ENCODE measurements around the gene PCDHGA9.

Gene PCDHGA9

DNA sequence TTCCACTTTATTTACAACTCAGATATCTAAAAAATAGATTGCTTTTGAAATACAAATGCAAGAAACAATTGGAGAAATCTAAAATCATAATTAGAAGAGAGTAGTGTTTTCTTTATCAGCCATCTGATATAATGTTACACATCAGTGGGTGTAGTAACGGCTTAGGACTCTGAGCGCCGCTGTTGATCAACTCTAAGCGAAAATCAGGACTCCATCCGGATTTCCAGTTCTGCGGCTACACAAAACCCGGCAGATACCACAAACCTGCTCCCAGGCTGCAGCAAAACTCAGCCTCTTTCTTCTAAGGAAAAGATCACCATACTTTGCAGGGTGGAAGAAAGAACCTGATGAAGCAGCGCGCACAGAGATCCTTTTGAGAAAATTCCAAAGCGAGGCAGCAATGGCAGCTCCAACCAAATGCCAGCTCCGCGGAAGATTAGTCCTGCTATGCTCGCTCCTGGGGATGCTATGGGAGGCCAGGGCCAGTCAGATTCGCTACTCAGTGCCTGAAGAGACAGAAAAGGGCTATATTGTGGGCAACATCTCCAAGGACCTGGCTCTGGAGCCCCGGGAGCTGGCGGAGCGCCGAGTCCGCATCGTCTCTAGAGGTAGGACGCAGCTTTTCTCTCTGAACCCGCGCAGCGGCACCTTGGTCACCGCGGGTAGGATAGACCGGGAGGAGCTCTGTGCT is at the start of gene PCDHGA9:
Gene PCDHGA9, plus strand, starts transcription at position 226 of the 691 bp plus-strand sequence. Its CDS starts 175 bp downstream, at position 401.
- H3K27me3 Mint-ChIP-seq, result peaks cover 74% of the 10 kb centered on the region
- no peak within 1 kb of the TSS for H3K27ac Mint-ChIP-seq
- H3K4me3 Mint-ChIP-seq, result peak within 1 kb of the TSS; percentile 42
- H3K36me3 Mint-ChIP-seq (ENCODE audit: low read depth), result peaks cover 6% of the 10 kb centered on the region
- H3K4me1 Mint-ChIP-seq (ENCODE audit: low read depth), result no peaks in the 10 kb centered on the region
- H3K9me3 Mint-ChIP-seq, result peaks cover 15% of the 10 kb centered on the region

DNA sequence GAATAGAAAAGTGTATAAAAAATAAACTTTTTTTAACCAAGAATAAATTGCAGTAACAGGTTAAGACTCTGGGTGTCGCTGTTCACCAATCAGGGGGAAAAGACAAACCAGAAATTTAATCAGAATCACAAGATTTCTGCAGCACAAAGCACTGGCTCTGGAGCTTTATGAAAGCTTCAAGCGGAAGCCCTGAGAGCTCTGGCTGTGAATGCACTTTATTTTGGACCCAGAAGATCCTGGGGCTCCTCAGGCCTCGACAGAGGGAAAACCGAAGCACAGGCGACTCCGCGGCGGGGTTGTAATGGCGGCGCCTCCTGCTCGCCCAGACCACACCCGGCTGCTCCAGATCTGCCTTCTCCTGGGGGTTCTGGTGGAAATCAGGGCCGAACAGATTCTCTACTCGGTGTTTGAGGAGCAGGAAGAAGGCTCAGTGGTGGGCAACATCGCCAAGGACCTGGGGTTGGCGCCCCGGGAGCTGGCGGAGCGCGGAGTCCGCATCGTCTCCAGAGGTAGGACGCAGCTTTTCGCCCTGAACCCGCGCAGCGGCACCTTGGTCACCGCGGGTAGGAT is 47.6 kb upstream of the PCDHGA9 start, which contains the start of gene PCDHGA4:
Gene PCDHGA4, plus strand, starts transcription at position 122 of the 570 bp plus-strand sequence. Its CDS starts 87 bp downstream, at position 209.
- H3K9me3 Mint-ChIP-seq, result peaks cover 26% of the 10 kb centered on the region
- no peak within 1 kb of the TSS for H3K27ac Mint-ChIP-seq
- H3K4me1 Mint-ChIP-seq (ENCODE audit: low read depth), result no peaks in the 10 kb centered on the region
- H3K36me3 Mint-ChIP-seq (ENCODE audit: low read depth), result peaks cover 25% of the 10 kb centered on the region
- no peak within 1 kb of the TSS for H3K4me3 Mint-ChIP-seq
- peaks cover 77% of the 10 kb centered on the region for H3K27me3 Mint-ChIP-seq

GRCh38 chr5:141355641-141356040 is 46.9 kb upstream of the PCDHGA9 start:
- Mint-ChIP-seq H3K9me3 (peaks cover 28% of the 10 kb centered on the region), H3K4me3 (no peak overlapping the region), H3K36me3 (ENCODE audit: low read depth) (peaks cover 24% of the 10 kb centered on the region), H3K27me3 (peaks cover 77% of the 10 kb centered on the region), H3K4me1 (ENCODE audit: low read depth) (no peaks in the 10 kb centered on the region), H3K27ac (no peak overlapping the region)

DNA sequence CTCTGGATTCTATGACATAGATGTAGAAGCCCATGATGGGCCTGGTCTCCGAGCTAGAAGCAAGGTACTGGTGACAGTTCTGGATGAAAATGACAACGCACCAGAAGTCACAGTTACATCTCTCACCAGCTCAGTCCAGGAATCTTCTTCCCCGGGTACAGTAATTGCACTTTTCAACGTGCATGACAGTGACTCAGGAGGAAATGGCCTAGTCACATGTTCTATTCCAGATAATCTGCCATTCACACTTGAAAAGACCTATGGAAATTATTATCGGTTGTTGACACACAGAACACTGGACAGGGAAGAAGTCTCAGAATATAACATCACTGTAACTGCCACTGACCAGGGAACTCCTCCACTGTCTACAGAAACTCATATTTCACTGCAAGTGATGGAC is 46.4 kb upstream of the PCDHGA9 start:
- H3K36me3 Mint-ChIP-seq (ENCODE audit: low read depth), result peaks cover 29% of the 10 kb centered on the region
- peaks cover 30% of the 10 kb centered on the region for H3K9me3 Mint-ChIP-seq
- H3K27me3 Mint-ChIP-seq, result peaks cover 77% of the 10 kb centered on the region
- H3K4me1 Mint-ChIP-seq (ENCODE audit: low read depth), result no peaks in the 10 kb centered on the region
- H3K4me3 Mint-ChIP-seq, result no peak overlapping the region
- H3K27ac Mint-ChIP-seq, result no peak overlapping the region

GRCh38 chr5:141356950-141357349 is 45.6 kb upstream of the PCDHGA9 start:
- Mint-ChIP-seq H3K9me3 (peaks cover 33% of the 10 kb centered on the region), H3K4me3 (no peak overlapping the region), H3K27me3 (peaks cover 79% of the 10 kb centered on the region), H3K27ac (no peak overlapping the region), H3K4me1 (ENCODE audit: low read depth) (no peaks in the 10 kb centered on the region), H3K36me3 (ENCODE audit: low read depth) (peaks cover 33% of the 10 kb centered on the region)

DNA sequence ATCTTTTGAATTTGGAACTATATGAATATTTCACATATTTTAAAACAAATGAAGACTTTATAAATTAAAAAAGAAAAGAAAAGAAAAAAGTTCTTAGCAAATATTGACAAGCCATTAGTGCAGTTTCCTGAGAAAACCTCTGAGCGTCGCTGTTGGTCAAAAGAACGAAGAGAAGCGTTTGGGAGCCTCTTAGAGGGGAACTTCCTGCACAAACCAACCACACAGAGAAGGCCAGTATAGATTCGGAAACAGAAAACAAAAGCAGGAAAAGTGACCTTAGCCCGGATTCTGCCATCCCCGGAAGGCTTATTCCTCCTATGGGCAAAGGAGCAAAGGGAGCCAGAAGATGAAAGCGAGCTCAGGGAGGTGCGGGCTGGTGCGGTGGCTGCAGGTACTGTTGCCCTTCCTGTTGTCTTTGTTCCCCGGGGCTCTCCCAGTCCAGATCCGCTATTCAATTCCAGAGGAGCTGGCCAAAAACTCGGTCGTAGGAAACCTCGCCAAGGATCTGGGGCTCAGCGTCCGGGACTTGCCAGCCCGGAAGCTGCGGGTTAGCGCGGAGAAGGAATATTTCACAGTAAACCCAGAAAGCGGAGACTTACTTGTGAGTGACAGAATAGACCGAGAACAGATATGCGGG is 42.7 kb upstream of the PCDHGA9 start, which contains the start of gene PCDHGB2:
Gene PCDHGB2, plus strand, starts transcription at position 205 of the 637 bp plus-strand sequence. Its CDS starts 142 bp downstream, at position 347.
- Mint-ChIP-seq H3K27ac (peak within 1 kb of the TSS; percentile 61), H3K9me3 (peaks cover 44% of the 10 kb centered on the region)

GRCh38 chr5:141360685-141361084 is 41.9 kb upstream of the PCDHGA9 start:
- Mint-ChIP-seq H3K4me1 (ENCODE audit: low read depth) (no peaks in the 10 kb centered on the region), H3K27ac (peak overlapping the region; percentile 61), H3K9me3 (peaks cover 51% of the 10 kb centered on the region), H3K27me3 (peaks cover 86% of the 10 kb centered on the region), H3K36me3 (ENCODE audit: low read depth) (peaks cover 41% of the 10 kb centered on the region), H3K4me3 (no peak overlapping the region)

More for the DNA sequence above, 42.7 kb upstream of the PCDHGA9 start, which contains the start of gene PCDHGB2:
- Mint-ChIP-seq H3K27me3 (peaks cover 83% of the 10 kb centered on the region), H3K4me1 (ENCODE audit: low read depth) (no peaks in the 10 kb centered on the region), H3K4me3 (peak within 1 kb of the TSS; percentile 77), H3K36me3 (ENCODE audit: low read depth) (peaks cover 35% of the 10 kb centered on the region)

DNA sequence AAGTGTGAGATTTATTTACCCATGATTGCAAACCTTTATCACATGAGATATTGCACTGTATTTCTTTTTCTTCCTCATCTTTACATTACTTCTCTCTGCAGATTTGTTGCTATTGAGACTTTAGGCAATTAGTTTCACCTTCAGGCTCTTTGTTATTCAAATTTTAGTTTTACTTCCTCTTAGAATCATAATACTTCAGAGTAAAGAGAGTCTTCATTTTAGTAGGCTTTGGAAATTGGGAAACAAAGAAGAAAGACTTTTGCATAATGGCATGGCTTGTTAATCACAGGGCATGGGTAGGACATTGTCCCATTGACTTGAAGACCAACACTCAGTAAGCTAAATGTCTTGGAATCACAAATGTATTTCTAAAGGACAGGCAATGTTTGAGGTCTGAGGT is 39.9 kb upstream of the PCDHGA9 start:
- no peaks in the 10 kb centered on the region for H3K4me1 Mint-ChIP-seq (ENCODE audit: low read depth)
- peaks cover 86% of the 10 kb centered on the region for H3K27me3 Mint-ChIP-seq
- H3K4me3 Mint-ChIP-seq, result no peak overlapping the region
- peaks cover 37% of the 10 kb centered on the region for H3K36me3 Mint-ChIP-seq (ENCODE audit: low read depth)
- peaks cover 46% of the 10 kb centered on the region for H3K9me3 Mint-ChIP-seq
- H3K27ac Mint-ChIP-seq, result no peak overlapping the region

GRCh38 chr5:141363952-141364660 is 38.5 kb upstream of the PCDHGA9 start, which contains the start of gene PCDHGA5:
Gene PCDHGA5, plus strand, starts transcription at chr5:141364162. Its CDS starts 169 bp downstream, at chr5:141364331.
- H3K27me3 Mint-ChIP-seq, result peaks cover 88% of the 10 kb centered on the region
- no peaks in the 10 kb centered on the region for H3K4me1 Mint-ChIP-seq (ENCODE audit: low read depth)
- peaks cover 37% of the 10 kb centered on the region for H3K36me3 Mint-ChIP-seq (ENCODE audit: low read depth)
- H3K4me3 Mint-ChIP-seq, result no peak within 1 kb of the TSS
- no peak within 1 kb of the TSS for H3K27ac Mint-ChIP-seq
- peaks cover 41% of the 10 kb centered on the region for H3K9me3 Mint-ChIP-seq

- no peak overlapping the region for H3K4me3 Mint-ChIP-seq
- no peak overlapping the region for H3K27ac Mint-ChIP-seq
- H3K36me3 Mint-ChIP-seq (ENCODE audit: low read depth), result peaks cover 27% of the 10 kb centered on the region
- peaks cover 40% of the 10 kb centered on the region for H3K9me3 Mint-ChIP-seq
- H3K4me1 Mint-ChIP-seq (ENCODE audit: low read depth), result no peaks in the 10 kb centered on the region
- peaks cover 88% of the 10 kb centered on the region for H3K27me3 Mint-ChIP-seq
Measured at GRCh38 chr5:141366016-141366896, 36.3 kb upstream of the PCDHGA9 start.

DNA sequence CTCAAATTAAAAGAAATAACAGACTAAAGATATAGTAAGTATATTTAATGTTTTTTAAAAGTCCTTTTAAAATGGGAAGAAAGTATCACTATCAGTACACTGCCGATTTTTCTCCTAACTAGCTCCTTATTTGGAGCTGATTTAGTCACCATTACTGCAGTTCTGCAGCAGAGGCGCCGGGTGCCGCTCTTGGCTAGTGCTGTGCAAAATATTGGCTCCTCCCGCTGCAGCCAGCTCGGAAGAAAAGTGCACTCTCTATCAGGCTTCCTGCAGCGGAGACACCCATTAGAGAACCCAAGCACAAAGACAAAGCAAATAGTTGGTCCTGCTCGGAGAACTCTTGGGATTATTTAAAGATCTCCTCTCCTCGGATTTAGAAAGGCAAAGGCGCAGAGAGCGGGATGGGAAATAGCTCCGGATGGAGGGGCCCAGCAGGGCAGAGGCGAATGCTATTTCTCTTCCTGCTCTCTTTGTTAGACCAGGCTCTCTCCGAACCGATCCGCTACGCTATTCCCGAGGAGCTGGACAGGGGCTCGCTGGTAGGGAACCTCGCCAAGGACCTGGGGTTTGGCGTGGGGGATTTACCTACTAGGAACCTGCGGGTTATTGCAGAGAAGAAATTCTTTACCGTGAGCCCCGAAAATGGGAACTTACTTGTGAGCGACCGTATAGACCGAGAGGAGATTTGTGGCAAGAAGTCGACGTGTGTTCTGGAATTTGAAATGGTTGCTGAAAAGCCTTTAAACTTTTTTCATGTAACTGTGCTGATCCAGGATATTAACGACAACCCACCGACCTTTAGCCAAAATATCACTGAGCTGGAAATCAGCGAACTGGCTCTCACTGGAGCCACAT is 32.4 kb upstream of the PCDHGA9 start, which contains the start of gene PCDHGB3:
Gene PCDHGB3, plus strand, starts transcription at position 249 of the 855 bp plus-strand sequence. Its CDS starts 153 bp downstream, at position 402.
- Mint-ChIP-seq H3K36me3 (ENCODE audit: low read depth) (peaks cover 35% of the 10 kb centered on the region), H3K4me1 (ENCODE audit: low read depth) (no peaks in the 10 kb centered on the region), H3K27me3 (peaks cover 87% of the 10 kb centered on the region), H3K27ac (no peak within 1 kb of the TSS), H3K9me3 (peaks cover 39% of the 10 kb centered on the region), H3K4me3 (peak within 1 kb of the TSS; percentile 64)

DNA sequence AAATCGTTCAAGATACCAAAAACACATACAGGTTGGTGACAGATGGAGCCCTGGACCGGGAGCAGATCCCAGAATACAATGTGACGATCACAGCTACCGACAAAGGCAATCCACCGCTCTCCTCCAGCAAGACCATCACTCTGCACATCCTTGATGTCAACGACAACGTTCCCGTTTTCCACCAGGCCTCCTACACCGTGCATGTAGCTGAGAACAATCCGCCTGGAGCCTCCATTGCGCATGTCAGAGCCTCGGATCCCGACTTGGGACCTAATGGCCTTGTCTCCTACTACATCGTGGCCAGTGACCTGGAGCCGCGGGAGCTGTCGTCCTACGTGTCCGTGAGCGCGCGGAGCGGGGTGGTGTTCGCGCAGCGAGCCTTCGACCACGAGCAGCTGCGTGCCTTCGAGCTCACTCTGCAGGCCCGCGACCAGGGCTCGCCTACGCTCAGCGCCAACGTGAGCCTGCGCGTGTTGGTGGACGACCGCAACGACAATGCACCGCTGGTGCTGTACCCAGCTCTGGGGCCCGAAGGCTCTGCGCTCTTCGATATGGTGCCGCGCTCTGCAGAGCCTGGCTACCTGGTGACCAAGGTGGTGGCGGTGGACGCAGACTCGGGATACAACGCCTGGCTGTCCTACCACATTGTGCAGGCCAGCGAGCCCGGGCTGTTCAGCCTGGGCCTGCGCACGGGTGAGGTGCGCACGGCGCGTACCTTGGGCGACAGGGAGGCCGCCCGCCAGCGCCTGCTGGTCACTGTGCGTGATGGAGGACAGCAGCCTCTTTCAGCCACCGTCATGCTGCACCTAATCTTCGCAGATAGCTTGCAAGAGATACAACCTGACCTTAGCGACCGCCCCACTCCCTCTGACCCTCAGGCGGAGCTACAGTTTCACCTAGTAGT is 30.8 kb upstream of the PCDHGA9 start:
- peaks cover 32% of the 10 kb centered on the region for H3K36me3 Mint-ChIP-seq (ENCODE audit: low read depth)
- no peak overlapping the region for H3K4me3 Mint-ChIP-seq
- H3K27me3 Mint-ChIP-seq, result peaks cover 84% of the 10 kb centered on the region
- H3K27ac Mint-ChIP-seq, result no peak overlapping the region
- H3K4me1 Mint-ChIP-seq (ENCODE audit: low read depth), result no peaks in the 10 kb centered on the region
- H3K9me3 Mint-ChIP-seq, result peaks cover 38% of the 10 kb centered on the region

Measured in stimulated activated naive CD8-positive, alpha-beta T cell treated with anti-CD3 and anti-CD28 coated beads, Interleukin-15, Interleukin-2, amounts not matched to agents 100 ng/mL and 50 ng/mL, for 24 hours (primary cell).